Stimulated activated CD8-positive, alpha-beta memory T cell treated with anti-CD3 and anti-CD28 coated beads, Interleukin-2, amount 100 ng/mL, for 1 hour (primary cell): Measurements from ENCODE around the gene SOS1.
"Not testable (repeated sequence)": the region's sequence is repeated elsewhere in the genome, so short reads cannot be mapped to it uniquely, and the experiment has no call there.

ENCODE experiments used
- DNase-seq, 2 donors: peaks; one replicate each; pipeline ENCODE4 v3.0.0-alpha.2; 2020; ENCODE audit warnings: low read depth in 2 of 2

Gene SOS1

DNA sequence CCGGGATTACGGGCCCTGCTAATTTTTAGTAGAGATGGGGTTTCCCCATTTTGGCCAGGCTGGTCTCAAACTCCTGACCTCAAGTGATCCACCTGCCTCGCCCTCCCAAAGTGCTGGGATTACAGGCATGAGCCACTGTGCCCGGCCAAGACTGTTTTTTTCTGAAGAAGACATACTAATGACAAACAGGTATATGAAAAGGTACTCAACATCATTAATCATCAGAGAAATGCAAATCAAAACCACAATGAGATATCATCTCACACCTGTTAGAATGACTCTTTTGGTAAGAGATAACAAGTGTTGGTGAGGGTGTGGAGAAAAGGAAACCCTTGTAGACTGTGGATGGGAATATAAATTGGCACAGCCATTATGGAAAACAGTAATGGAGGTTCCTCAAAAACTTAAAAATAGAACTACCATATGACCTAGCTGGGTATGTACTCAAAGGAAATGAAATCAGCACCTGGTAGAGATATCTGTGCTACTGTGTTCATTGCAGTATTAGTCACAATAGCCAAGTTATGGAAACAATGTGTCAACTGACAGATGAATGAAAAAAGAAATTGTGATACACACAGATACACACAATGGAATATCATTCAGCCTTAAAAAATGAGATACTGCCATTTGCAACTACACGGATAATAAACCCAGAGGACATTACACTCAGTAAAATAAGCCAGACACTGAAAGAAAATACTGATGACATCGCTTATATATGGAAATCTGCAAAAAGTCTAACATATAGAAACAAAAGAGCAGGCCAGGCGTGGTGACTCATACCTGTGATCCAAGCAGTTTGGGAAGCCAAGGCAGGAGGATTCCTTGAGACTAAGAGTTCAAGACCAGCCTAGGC, 20.8 kb downstream of the SOS1 start:
- DNase-seq, result no peak

DNA sequence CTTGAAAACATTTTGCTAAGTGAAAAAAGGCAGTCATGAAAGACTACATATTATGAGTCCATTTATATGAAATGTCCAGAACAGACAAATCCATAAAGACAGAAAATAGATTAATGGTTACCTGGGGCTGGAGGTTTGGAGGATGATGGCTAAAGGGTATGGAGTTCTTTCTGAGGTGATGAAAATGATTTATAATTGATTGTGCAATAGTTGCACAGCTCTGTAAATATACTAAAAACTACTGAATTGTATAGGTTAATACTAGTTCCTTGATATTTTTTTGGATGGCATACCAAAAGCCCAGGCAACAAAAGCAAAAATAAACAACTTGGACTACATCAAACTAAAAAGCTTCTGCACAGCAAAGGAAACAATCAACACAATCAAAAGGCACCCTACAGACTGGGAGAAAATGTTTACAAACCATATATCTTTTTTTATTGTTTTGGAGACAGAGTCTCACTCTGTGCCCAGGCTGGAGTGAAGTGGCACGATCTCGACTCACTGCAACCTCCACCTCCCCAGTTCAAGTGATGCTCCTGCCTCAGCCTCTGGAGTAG, 21.5 kb downstream of the SOS1 start:
- no peak for DNase-seq

DNA sequence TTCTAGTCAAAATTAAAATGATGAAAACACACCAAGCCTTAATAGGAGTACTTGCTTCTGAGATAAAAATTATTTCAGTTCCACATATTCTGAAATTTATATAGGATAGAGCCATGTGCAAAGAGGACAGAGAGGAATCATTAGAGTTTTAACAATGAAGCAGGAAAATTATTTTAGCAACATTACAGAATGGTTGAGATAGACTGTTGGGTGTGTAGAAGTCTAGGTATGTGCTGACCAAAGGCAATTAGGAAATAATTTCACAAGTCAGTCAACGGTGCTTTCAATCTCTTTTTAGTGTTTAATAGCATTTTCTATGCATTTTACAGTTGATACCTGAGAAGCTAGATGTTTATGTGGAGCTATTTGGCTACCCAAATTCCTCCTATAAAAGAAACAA, 25.2 kb downstream of the SOS1 start:
- DNase-seq, result no peak

DNA sequence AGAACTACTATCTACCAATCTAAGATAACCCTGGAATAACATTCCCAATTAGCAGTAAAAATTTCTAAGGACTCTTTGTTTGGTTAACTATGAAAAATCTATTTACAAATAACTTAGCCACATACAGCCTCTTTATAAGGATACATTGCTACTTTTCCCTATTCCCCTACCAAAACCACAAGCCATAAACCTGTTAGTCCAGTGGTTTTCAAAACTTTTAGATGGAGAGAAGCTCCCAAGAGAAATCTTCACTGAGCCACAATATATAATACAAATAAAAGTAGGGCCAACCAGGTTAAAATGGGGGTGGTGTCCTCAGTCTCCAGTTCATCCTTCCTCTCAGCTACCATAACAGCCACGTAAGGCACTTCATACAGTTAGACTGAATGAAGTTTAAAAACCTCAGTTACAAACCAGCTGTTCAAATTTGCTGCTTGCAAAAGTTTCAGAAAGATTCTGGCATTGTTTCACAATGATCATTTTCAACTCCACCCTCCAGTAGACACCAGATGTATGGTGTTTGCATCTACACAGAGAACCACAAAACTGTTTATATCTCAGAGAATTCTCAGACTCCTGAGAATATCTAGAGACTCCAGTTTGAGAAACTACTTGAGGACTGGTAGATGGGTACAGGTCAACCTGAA, 26.0 kb downstream of the SOS1 start:
- no peak for DNase-seq

DNA sequence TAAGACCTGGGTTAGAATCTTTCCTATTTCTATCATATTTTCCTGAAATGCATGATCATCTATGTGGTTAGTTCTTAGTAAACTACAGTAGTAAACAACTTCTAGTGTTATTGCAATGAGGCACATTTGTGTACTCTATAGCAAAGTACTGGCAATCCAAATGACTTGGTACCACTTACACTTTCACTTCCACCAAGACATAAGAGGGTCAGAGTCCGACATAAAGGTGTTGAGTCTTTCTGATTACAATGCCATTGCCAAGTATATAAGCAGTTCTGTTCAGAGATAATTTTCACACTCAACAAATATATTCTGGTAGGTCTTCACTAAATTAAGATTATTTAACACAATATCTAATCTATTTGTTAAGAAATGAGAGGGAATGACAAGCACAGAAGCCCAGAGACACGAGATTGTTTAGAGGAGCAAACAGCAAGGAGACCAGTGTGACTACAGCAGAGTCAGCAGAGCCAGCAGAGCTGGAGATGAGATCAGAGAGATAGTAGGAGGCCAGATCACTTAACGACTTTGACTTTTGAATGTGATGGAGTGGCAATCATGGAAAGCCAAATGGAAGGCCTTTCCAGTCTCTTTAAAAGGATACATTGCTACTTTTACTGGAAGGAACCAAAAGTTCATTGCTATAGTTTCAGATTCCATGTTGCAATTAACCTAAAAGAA, 27.5 kb downstream of the SOS1 start:
- DNase-seq, result no peak

DNA sequence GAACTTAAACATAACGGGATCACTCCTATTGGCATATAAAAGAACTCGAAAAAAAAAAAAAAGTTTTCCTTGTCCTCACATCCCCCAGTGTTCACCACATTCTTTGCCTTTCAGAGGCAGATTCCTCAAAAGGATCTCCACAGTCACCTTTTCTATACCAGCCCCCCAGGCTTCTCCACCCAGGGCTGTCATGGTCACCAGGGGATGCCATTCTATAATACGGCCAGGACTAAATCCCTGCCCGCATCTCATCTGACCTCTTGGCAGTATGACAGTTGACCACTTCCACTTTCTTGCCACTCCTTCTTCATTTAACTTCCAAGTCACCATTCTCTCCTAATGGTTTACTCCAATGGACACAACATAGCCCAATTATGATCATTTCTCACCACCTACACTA, 29.3 kb downstream of the SOS1 start:
- no peak for DNase-seq

DNA sequence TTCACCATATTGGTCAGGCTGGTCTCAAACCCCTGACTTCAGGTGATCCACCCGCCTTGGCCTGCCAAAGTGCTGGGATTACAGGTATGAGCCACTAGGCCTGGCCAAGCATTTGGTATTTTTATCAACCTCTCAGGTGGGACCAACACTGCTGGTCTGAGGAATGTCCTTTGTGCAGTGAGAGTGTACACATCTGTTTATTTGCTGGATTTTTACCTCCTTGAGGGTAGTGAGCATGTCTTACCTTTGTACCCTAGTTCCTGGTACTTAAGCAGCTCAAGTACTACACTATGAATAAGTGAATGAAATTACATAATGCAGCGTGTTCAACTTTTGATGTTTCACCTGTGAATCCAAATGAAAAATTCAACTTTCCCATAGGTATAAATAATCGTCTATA, 29.8 kb downstream of the SOS1 start:
- DNase-seq, result no peak

DNA sequence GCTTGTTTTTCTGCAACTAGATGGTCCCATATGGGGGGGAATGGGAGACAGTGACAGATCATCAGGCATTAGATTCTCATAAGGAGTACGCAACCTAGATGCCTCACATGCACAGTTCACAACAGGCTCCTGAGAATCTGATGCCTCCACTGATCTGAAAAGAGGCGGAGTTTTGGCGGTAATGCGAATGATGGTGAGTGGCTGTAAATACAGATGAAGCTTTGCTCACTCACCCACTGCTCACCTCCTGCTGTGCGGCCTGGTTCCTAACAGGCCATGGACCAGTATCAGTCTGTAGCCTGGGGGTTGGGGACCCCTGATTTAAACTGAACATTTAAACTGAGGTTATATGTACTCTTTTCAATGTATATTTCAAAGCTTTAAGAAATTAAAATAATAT, 40.7 kb downstream of the SOS1 start:
- DNase-seq, result no peak

DNA sequence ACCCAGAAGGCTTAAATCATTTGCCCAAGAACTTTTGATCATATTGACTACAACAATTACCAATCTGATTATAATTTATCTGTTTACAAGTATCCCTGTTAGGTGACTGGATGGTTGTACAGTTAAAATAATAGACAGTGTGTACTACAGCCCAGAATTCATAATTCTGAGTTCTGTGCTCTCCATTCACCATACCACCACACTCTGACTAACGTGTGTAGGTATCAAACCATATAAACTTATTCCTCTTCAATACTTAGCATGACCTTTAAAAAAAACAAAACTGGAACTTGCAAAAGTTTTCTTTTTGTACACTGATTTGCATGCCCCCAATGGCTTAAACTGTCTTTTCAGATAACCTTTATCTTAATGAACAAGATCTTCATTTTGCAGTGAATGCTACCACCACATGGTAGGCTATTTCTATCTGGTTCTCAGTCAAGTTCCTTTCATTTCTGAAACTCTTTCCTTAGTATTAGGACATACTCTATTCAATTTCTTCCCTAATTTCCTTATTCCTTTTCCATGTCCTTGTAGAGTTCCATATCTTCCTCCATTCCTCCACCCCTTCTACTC, 50.9 kb downstream of the SOS1 start:
- DNase-seq, result no peak

DNA sequence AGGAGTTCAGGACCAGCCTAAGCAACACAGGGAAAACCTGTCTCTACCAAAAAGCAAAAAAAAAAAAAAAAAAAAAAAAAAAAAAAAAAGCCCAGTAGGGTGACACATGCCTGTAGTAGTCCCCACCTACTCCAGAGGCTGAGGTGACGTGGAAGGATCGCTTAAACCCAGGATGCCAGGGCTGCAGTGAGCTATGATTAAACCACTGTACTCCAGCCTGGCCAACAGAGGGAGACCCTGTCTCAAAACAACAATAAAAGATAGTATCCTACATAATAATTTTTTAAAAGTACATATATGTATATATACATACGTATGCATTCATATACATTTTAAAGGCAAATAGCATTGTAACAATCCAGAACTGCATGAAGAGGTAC, 51.7 kb downstream of the SOS1 start:
- no peak for DNase-seq

DNA sequence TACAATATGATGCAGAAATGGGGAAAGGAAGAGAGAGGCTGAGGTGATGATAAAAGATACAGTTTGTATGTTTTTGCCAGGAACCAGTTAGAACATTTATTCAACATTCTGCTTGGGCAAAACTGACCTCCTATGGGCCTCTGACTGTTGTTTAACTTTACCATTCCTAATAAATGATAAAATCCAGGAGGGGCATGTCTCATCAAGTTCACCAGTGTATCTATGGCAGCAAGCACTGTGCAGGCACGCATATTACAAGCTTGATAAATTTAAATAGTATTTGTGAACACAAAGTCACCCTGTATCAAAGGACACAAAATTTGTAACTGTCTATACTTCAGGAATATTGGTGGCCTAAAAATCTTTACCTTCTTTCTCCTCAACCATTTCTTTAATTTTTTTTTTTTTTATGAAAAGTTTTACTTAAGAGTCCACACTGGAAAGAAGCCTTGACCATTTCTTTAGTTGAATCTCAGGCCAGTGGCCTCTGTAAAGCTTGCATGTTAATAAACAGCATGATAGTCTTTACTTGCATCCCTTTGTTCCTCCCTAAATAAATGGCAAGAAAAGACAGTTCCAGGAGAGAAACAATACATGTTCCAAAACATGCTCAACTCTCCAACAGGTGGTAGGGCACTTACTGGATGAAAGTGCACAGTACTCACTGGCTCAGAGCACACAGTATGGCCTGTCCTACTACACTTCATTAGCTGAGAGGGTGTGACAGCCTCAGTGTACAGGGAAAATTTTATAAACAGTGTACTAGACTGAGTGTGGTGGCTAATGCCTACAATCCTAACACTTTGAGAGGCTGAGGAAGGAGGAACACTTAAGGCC, 52.3 kb downstream of the SOS1 start:
- DNase-seq, result no peak

DNA sequence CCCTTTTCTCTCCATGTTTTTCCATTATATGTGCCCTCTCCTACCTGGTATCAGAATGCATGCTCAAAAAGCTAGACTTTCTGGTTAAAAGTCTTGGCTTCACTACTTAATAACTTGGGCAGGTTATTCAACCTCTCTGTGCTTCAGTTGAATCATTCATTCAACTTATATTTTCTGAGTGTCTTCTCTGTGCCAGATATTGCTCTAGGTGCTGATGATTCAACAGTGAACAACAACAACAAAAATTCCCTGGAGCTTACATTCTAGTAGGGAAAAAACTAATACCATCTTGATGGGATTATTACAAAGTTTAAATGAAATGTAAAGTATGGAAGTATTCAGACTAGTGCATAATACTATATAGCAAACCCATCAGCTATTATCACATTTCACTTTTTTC, 55.2 kb downstream of the SOS1 start:
- no peak for DNase-seq

DNA sequence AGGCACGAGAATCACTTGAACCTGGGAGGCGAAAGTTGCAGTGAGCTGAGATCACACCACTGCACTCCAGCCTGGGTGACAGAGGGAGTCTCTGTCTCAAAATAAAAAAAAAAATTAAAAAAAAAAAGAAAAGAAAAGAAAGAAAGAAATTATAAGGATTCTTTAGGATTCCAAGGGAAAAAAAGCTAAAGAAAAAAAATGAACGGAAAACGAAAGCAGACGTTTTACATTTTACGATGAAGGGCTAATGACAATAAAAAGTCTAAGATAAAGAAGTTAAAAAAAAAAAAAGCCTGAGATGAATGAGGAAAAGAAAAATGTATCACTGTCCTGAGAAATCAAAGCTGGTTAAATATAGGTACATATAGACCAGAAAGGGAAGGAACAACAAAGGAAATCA, 58.5 kb downstream of the SOS1 start:
- DNase-seq, result no peak

DNA sequence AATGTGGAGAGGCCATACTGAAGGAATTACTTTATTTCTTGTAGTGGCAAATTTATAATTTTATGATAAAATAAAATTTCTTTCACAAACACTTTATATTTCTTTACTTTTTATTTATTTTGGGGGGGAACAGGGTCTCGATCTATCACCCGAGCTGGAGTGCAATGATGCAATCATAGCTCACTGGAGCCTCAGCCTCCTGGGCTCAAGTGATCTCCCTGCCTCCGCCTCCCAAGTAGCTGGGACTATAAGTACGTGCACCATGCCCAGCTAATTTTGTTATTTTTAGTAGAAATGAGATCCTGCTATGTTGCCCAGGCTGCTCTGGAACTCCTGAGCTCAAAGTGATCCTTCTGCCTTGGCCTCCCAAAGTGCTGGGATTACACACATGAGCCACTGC, 59.6 kb downstream of the SOS1 start:
- no peak for DNase-seq

DNA sequence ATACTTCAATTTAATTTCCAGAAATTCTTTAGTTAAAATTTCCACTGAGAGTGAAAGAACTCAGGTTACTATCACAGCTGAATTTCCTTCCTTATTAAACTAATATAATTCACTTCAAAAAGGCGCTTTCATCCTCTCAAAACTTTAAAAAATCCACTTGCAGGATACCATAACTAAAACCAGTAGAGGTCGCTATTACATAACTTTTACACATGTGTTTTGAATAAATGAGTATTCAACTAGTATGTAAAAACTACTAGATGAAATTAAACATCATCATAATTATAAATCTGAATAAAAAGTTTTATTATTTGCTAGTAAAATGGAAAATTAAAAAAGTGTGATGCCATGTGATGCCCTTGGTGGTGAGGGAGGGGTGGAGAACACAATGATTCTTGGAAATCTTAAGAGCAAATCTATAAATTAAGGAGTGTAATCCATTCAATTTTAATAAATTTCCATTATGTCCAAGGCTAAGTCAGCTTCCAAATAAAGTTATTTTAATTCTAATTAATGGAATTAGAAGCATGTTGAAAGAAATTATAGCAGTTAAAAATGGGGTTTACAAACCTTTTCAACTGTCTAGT, 61.4 kb downstream of the SOS1 start:
- DNase-seq, result no peak

DNA sequence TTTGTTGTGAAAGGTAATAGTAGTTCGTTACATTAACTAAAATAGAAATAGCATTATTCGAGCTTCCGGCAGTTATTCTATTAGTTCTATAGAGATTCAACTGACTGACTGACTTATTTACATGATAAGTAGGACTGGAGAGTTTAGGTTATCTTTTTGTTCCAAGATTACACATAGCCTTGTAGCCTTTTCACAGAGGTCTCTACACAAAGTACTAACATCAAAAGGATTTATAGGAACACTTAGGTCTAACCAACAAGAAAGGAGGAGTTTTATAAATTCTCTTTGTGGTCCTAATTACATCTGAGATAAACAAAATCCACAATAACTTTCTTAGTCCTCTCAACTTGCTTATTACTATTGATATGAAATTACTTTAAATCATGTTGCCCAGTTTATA, 62.8 kb downstream of the SOS1 start:
- DNase-seq, result no peak

DNA sequence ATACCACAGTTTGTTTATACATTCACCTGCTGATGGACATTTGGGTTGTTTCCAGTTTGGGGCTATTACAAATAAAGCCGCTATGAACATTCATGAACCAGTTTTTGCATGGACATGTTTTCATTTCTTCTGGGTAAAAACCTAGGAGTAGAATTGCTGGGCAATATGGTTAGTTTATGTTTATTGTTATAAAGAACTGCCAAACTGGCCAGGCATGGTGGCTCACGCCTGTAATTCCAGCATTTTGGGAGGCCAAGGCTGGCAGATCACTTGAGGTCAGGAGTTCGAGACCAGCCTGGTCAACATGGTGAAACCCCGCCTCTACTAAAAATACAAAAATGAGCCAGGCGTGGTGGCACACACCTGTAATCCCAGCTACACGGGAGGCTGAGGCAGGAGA, 68.2 kb downstream of the SOS1 start:
- not testable (repeated sequence) for DNase-seq

DNA sequence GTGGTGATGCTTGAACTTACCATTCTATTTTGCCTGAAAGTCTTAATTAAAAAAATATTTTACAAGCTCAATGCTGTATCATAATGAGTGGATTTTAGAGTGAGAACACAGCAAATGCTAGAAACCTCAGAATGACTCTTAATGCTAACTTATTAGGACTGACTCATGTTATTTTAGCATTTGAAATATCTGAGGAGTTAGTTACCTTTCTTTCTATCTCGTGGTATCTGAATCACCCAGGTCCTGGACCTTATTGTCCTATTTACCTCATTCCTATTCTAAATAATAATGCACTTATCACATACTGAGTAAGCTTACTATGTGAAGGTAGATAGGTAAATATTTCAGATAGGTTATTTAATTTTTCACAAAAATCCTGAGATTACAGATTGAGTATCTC, 70.7 kb downstream of the SOS1 start:
- no peak for DNase-seq

DNA sequence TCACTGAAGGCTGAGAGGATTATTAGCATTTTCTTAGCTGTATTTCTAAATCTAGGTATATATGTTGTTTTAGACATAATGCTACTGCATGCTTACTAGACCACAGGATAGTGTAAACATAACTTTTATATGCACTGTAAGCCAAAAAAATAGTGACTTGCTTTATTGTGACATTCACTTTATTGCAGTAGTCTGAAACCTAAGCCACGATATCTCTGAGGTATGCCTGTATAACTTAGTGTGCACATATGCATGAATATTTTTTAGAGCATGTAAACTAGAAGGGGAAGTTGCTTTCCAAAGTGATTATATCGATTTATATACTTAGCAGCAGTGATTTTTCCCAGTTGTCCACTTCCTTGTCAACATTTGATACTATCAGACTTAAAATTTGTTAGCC, 81.8 kb downstream of the SOS1 start:
- no peak for DNase-seq

DNA sequence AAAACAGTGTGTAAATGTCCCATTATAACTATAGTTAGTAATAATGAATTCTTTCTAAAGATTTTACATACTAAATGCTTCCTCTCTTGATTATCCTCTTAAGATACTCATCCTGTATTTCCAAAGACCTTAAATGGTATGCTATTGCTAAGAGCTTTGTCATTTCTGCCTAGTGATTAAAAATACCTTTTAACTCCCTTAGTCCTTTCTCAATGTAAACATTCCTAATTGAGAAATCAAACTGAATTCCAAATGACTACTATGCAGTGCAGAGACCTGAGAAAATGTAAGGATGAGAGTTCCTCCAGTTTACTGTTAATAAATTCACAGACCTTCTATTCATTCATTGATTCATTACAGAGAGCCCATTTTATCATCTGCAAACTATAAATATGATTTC, 86.9 kb downstream of the SOS1 start:
- DNase-seq, result no peak

DNA sequence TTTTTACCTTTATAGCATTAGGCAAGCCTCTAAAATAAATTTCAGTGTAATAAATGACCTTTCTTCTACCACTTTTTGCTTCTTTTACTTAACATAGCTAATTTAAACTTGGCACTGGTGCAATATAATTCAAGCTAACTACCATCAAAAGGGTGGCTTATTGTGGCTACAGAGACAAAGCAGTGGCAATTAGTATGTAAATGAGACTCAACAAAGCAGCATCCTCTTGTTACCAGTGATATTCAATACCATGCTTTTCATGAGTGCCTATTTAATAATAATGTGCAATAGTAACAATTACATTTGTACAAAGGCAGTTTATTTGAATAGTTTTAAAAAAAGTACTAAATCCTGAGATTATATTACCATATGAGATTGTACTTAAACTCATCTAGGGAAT, 93.4 kb downstream of the SOS1 start:
- no peak for DNase-seq
